ENCODE results near the gene ZNRD2. TPM values are rescaled to one million over a fixed set of nuclear protein-coding genes. Genes with fewer than 3 reads are reported as not detected.

Gene ZNRD2
- total RNA-seq, 4 donors from 2014 or later: 16.5 to 25.7 (median 25.4) TPM

DNA sequence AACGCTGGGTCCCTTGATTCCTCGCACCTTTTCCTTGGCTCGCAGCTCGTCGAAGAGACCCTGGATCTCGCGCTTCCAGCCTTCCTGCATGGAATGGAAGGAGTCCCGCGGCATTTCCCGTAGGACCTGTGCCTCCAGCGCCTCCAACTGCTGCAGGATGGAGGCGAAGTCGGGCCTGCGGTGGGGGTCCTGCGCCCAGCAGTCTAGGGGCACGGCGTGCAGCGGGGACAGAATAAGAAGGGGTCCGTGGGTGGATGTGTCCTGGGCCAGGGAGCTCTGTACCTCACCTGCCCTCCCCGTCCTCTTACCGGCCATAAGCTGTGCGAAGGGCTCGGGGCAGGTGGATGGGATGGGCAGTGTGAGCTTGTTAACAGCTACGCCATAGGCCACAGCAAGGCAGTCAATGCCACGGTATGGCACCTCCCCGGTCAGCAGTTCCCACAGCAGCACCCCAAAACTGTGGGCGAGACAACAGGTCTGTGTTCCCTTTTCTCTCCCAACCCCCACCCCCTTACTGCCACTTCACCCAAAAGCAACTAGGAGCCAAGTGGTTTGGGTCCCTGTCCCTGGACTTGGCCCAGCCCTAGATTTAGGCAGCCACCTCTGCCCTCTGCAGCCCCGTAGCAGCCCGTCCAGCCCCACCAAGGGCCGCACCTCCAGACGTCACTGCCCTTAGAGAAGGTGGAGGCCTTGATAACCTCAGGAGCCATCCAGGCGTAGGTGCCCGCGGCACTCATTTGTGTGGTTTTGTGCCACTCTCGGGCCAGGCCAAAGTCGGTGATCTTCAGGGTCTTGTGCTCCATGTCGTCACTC, 37.5 kb downstream of the ZNRD2 start:
- TF ChIP-seq, protein P1, sequence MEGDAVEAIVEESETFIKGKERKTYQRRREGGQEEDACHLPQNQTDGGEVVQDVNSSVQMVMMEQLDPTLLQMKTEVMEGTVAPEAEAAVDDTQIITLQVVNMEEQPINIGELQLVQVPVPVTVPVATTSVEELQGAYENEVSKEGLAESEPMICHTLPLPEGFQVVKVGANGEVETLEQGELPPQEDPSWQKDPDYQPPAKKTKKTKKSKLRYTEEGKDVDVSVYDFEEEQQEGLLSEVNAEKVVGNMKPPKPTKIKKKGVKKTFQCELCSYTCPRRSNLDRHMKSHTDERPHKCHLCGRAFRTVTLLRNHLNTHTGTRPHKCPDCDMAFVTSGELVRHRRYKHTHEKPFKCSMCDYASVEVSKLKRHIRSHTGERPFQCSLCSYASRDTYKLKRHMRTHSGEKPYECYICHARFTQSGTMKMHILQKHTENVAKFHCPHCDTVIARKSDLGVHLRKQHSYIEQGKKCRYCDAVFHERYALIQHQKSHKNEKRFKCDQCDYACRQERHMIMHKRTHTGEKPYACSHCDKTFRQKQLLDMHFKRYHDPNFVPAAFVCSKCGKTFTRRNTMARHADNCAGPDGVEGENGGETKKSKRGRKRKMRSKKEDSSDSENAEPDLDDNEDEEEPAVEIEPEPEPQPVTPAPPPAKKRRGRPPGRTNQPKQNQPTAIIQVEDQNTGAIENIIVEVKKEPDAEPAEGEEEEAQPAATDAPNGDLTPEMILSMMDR (IDR thresholded peaks at IDR 0.05): no peak
- H3K4me1 ChIP-seq: peaks cover 0 to 46% (median 15%) of the 10 kb centered on the region in 4 donors
- peak overlapping the region in 1 of 4 donors; percentile 33 for H3K4me3 ChIP-seq
- no peaks in the 10 kb centered on the region for H3K9me3 ChIP-seq
- H3K27me3 ChIP-seq: no peaks in the 10 kb centered on the region
- DNase-seq: no peak
- peaks cover 0 to 63% (median 0%) of the 10 kb centered on the region in 3 donors for H3K36me3 ChIP-seq
- peak overlapping the region in 3 of 4 donors; percentile 58 to 66 (median 64) for H3K27ac ChIP-seq

GRCh38 chr11:65609229-65609628, 39.0 kb downstream of the ZNRD2 start:
- Histone ChIP-seq H3K9me3 (no peaks in the 10 kb centered on the region), H3K4me3 (no peak overlapping the region), H3K27ac (peak overlapping the region in 1 of 4 donors; percentile 19), H3K27me3 (no peaks in the 10 kb centered on the region), H3K36me3 (peaks cover 0 to 52% (median 0%) of the 10 kb centered on the region in 3 donors), H3K4me1 (peaks cover 0 to 53% (median 21%) of the 10 kb centered on the region in 4 donors)
- TF ChIP-seq, protein P1 (IDR thresholded peaks at IDR 0.05): no peak
- no peak for TF ChIP-seq POLR2A (IDR thresholded peaks at IDR 0.05)
- no peak for DNase-seq

DNA sequence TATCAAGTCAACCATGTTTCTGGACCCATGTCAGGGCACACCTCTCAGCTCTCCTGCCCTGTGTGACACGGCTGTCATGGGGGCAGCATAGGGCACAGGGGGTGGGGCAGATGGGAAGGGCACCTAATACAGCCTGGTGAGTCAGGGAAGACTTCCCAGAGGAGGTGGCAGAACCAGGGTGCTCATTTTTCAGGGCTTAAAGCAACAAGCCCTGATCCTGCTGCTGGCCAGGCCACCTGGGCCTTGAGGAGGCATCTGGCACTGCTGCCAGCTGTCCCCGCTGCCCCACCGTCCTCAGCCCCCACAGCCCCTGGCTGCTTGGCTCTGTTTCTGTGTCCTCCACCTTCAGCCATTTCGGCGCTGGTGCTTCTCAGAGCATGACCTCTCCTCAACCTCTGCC, 39.4 kb downstream of the ZNRD2 start:
- Histone ChIP-seq H3K36me3 (peaks cover 0 to 47% (median 0%) of the 10 kb centered on the region in 3 donors), H3K27me3 (no peaks in the 10 kb centered on the region), H3K9me3 (no peaks in the 10 kb centered on the region), H3K4me1 (peaks cover 0 to 53% (median 21%) of the 10 kb centered on the region in 4 donors), H3K27ac (peak overlapping the region in 1 of 4 donors; percentile 19), H3K4me3 (peak overlapping the region in 1 of 4 donors; percentile 1)
- TF ChIP-seq POLR2A (IDR thresholded peaks at IDR 0.05): no peak
- TF ChIP-seq, protein P1 (IDR thresholded peaks at IDR 0.05): no peak
- no peak for DNase-seq

- no peak for DNase-seq
- Histone ChIP-seq H3K9me3 (no peaks in the 10 kb centered on the region), H3K27ac (peak overlapping the region in 3 of 4 donors; percentile 46 to 65 (median 63)), H3K36me3 (peaks cover 0 to 40% (median 0%) of the 10 kb centered on the region in 3 donors), H3K4me1 (peaks cover 0 to 53% (median 21%) of the 10 kb centered on the region in 4 donors), H3K27me3 (no peaks in the 10 kb centered on the region), H3K4me3 (peak overlapping the region in 2 of 4 donors; percentile 71 to 93)
- no peak for TF ChIP-seq POLR2A (IDR thresholded peaks at IDR 0.05)
- TF ChIP-seq, protein P1 (IDR thresholded peaks at IDR 0.05): no peak
These were observed 40.1 kb downstream of the ZNRD2 start for GRCh38 chr11:65610404-65610803.

DNA sequence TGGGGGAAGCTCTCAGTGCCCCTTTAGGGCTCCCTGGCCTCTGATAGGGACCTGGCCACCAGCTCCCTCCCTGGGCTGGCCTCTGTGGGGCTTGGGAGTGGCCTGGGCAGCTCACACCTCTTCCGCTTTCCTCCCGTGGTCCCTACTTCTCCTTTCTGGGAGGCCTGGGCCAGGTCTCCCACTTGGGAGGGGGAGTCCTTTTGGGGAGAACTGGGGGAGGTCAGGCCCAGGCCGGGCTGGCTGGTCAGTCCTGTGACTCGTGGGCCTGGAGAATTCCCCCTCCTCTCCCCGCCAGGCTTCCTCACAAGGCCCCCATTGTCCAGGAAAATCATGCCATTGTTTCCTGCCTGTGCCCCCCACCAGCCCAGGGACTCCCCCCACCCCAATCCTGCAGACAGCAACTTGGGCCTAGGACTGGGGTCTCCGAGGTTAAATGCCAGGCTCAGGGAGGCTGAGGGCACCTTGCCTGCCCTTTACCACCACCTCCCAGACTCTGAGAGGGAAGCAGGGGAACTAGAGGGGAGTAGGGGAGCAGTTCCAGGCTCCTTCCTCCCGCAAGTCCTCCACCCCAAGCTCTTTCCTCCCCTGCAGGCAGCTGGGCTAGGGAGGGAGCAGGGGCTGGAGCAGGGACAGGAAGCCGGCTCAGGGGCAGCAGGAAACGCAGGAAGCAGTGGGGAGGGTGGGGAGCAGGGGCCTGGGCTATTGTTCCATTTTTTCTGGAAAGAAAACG, 40.9 kb downstream of the ZNRD2 start:
- Histone ChIP-seq H3K9me3 (no peaks in the 10 kb centered on the region), H3K4me1 (peaks cover 0 to 55% (median 21%) of the 10 kb centered on the region in 4 donors), H3K4me3 (peak overlapping the region in 3 of 4 donors; percentile 18 to 93 (median 71)), H3K36me3 (peaks cover 0 to 32% (median 0%) of the 10 kb centered on the region in 3 donors), H3K27me3 (no peaks in the 10 kb centered on the region), H3K27ac (peak overlapping the region; percentile 63 to 98 (median 80))
- TF ChIP-seq, protein P1 (IDR thresholded peaks at IDR 0.05): no peak
- TF ChIP-seq POLR2A (IDR thresholded peaks at IDR 0.05): no peak
- no peak for DNase-seq
